ENCODE measurements around the gene GPATCH2L.

GRCh38 chr14:76106188-76106587, 45.5 kb upstream of the GPATCH2L start:
- TF ChIP-seq CTCF (IDR thresholded peaks at IDR 0.05; ENCODE audit: low read depth, low read length, poor library complexity, severe bottlenecking) (no peak), EZH2phosphoT487 (IDR thresholded peaks at IDR 0.05; ENCODE audit: borderline replicate concordance, low read length) (no peak)
